ENCODE results near the gene FOXN4.

DNA sequence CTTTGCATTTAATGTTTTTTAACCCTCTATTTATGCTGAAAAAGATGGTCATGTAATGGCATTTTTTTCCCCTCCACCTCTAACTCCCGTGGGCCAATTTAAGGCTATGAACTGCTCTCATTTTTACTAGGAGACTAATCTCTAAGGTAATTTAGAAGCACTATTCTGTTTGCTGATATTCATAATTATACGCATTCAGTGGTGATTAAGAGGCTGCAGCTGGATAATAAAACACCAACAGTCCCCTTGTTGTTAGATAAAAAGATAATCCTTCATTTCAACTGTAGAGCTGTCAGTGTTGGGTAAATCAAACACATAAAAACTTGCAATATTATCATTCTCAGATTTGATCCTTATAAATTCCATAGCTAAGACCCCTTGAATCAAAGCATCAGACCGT lies 47.5 kb upstream of the FOXN4 start:
- TF ChIP-seq CTCF (IDR thresholded peaks at IDR 0.05) = no peak
- no peak for TF ChIP-seq POLR2A (IDR thresholded peaks at IDR 0.05)

All from tibial nerve (tissue), 3 donors.